SKM-1 (cell line): Measurements from ENCODE around the gene TBCK.
"Not testable (repeated sequence)": the region's sequence is repeated elsewhere in the genome, so short reads cannot be mapped to it uniquely, and the experiment has no call there.

Source experiments
- DNase-seq: peaks from one replicate; lab custom pipeline; 2025; ENCODE audit not compliant: unreplicated experiment; lab: John Stamatoyannopoulos, UW

Gene TBCK

GRCh38 chr4:106231931-106232330, 84.1 kb downstream of the TBCK start:
- no peak for DNase-seq

GRCh38 chr4:106222548-106222947, 93.5 kb downstream of the TBCK start:
- DNase-seq: no peak

DNA sequence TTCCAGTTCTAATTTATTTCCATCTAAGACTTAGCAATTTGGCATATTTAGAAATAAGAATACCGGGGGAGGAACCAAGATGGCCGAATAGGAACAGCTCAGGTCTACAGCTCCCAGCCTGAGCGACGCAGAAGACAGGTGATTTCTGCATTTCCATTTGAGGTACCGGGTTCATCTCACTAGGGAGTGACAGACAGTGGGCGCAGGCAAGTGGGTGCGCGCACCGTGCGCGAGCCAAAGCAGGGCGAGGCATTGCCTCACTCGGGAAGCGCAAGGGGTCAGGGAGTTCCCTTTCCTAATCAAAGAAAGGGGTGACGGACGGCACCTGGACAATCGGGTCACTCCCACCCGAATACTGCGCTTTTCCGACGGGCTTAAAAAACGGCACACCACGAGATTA, 102.7 kb downstream of the TBCK start:
- DNase-seq: not testable (repeated sequence)

- DNase-seq: no peak
Observed at GRCh38 chr4:106210021-106210420, 106.0 kb downstream of the TBCK start.

- DNase-seq: no peak
Observed at GRCh38 chr4:106208481-106209460, 107.2 kb downstream of the TBCK start.

DNA sequence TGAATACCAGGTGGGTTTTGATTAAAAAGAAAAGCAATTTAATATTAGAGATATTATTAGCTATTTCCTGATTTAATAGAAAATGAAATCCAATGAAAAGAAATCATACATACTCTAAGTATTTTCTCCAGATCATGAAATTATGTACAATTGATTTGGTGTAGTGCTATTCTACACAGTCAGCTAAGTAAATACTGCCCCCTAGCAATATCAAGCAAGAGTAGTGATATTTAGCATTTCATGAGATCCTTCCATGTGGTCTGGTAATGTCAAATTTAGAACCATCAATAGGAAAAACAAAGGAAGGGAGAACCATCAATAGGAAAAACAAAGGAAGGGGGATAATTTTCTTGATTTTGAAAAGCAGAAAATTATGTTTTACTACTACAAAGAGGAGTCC, 114.6 kb downstream of the TBCK start:
- DNase-seq: peak; percentile 2

DNA sequence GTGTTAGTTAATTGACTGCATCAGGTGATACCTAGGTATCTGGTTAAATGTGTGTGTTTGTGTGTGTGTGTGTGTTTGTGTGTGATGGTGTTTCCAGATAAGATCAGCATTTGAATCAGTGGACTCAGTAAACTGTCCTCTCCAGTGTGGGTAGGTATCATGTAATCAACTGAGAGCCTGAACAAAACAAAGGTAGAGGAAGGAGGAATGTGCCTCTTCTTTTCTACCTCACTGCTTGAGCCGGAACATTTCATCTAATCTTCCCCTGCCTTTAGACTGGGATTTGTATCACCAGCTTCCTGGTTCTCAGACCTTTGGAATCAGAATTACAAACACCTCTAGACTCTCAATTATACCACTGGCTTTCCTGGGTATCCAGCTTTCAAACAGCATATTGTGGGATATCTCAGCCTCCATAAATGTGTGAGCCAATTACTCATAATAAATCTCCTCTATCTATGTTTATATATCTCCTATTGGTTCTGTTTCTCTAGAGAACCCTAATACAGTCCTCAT, 120.5 kb downstream of the TBCK start:
- no peak for DNase-seq

DNA sequence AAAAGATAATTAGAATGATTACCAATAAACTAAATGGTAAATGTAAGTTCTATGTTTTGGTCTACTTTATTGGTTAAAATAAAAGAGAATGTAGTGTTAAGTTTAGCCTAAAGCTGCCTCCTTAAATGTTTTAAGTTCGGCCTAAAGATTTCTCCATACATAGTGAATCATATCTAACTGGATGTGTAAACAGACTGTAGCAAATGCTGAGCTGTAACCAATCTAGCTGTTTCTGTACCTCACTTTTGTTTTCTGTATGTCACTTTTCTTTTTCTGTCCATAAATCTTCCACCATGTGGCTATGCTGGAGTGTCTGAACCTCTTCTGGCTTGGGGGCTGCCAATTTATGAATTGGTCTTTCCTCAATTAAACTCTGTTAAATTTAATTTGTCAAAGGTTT, 121.2 kb downstream of the TBCK start:
- no peak for DNase-seq

- DNase-seq: no peak
Observed at GRCh38 chr4:106192131-106192530, 123.9 kb downstream of the TBCK start.

GRCh38 chr4:106186201-106186600, 129.8 kb downstream of the TBCK start:
- DNase-seq: no peak

DNA sequence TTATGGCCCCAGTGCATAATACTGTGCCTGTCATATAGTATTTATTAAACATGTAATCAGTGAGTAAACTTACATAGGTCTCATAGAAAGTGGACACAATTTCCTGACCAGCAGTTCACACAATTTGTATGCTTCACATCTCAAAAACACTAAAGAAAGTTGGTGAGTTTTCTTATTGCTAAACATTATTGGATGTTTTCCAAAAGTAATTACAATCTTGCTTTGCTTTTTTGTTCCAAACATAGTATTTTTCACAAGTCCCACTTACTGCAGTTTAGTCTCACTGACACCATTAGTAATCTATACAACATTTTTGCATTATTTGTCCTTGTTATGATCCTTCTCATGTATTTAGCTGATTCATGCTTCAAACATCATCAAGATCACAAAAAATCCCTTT, 132.5 kb downstream of the TBCK start:
- no peak for DNase-seq

DNA sequence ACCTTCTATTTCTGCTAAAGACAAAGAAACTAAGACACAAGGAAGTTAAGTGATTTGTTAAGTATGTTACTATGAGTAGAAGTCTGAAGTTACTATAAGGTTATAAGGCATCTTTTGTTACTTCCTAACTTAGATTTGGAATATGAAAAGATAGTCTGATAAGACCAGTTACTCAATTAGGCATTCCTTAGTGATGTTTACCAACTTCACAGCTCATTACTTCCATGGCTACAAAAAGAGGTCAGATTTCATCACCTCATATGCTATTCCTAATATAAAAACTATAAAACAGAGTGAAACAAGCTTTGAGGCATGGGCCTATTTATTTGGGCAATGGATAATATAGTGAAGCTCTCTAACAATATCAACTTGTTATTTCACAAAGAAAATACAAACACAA, 143.1 kb downstream of the TBCK start:
- no peak for DNase-seq

GRCh38 chr4:106165351-106166010, 150.5 kb downstream of the TBCK start:
- no peak for DNase-seq

DNA sequence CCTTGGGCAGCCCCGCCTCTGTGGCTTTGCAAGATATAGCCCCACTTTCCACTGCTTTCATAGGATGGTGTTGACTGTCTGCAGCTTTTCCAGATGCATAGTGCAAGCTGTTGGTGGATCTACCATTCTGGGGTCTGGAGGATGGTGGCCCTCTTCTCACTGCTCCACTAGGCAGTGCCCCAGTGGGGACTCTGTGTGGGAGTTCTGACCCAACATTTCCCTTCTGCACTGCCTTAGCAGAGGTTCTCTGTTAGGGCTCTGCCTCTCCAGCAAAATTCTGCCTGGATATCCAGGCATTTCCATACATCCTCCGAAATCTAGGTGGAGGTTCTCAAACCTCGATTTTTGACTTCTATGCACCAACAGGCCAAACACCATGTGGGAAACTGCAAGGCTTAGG, 153.7 kb downstream of the TBCK start:
- DNase-seq: no peak

- DNase-seq: no peak
Observed at GRCh38 chr4:106160560-106160959, 155.4 kb downstream of the TBCK start.

- DNase-seq: no peak
Observed at GRCh38 chr4:106149911-106150310, 166.1 kb downstream of the TBCK start.

DNA sequence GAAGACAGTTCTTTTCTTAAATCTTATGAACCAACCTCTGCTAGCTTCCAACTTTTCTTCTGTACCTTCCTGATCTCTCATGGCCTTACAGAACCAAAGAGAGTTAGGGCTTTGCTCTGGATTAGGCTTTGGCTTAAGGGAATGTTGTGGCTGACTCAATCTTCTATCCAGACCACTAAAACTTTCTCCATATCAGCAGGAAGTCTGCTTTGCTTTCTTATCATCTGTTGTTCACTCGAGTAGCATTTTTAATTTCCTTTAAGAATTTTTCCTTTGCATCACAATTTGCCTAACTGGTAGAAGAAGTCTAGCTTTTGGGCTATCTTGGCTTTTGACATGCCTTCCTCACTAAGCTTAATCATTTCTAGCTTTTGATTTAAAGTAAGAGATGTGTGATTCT, 167.0 kb downstream of the TBCK start:
- DNase-seq: no peak

GRCh38 chr4:106142616-106143127, 173.3 kb downstream of the TBCK start:
- DNase-seq: no peak

DNA sequence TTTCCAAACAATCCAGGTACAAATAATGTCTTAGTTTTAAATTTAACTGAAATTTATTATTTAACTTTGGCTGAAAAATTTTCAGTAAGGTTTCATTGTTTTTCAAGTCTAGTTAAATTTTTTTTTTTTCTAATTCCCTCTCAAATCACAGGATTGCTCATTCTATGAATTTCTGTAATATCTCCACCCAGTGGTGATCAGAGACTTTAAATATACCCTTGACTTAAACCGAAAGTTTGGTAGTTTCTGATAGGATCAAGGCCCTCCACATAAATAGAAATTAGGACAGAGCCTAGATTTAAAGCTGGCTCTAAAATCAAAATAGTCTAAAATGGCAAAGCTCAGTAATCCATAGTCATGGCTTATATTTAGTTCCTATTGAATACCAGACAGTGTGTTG, 175.4 kb downstream of the TBCK start:
- no peak for DNase-seq

DNA sequence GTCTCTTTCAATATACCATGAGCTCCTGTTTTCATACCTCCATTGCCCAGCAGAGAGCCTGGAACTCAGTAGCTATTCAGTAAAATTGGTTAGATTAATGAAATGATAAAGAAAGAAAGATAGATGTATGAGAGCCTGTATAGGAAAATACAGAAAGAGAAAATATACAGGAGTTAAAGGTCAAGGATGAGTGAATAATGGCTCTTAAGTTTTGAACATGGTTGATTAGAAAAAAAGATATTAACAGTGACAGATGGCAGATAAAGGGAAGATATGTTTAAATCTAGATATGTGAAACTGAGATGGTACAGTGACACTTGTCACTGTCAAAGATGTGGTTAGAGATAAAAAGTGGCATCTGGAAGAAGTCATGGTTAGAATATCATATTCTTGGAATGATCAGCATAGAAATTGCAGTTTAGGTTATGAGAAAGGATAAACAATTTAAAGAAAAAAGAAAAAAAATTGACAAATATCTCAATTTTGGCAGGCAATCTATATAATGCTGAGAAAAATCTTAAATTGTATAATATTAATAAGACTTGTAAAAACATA, 179.2 kb downstream of the TBCK start:
- DNase-seq: no peak

- no peak for DNase-seq
Observed at GRCh38 chr4:106132045-106132444, 184.0 kb downstream of the TBCK start.

GRCh38 chr4:106126062-106126461, 189.9 kb downstream of the TBCK start:
- DNase-seq: no peak
